HL-60 (cell line): ENCODE measurements around the gene MPP3.

Source experiments
- DNase-seq, 2 experiments: peaks; one replicate each; pipeline ENCODE4 v3.0.0-alpha.2; 2010 to 2020; ENCODE audit warnings: low read depth in 1 of 2, low spot score in 1 of 2
- H3K27ac ChIP-seq: fragments of 250-450 bp; sonication (Bioruptor Pico); replicated peaks from 2 replicates; pipeline ENCODE4 v1.5.1; 2020; ENCODE audit warnings: mild to moderate bottlenecking, moderate library complexity
- H3K27me3 ChIP-seq: fragments of 250-450 bp; sonication (Bioruptor Pico); 2 replicates; pipeline ENCODE4 v1.5.1; 2021; ENCODE audit warnings: mild to moderate bottlenecking, moderate library complexity; ENCODE audit not compliant: insufficient read depth, poor library complexity, severe bottlenecking
- H3K4me3 ChIP-seq: replicated peaks from 2 replicates; pipeline ENCODE4 v1.5.1; 2011; ENCODE audit warnings: mild to moderate bottlenecking, control low read depth, low read length; ENCODE audit not compliant: insufficient read depth
- CTCF ChIP-seq: IDR thresholded peaks from one replicate; pipeline ENCODE4 v1.5.1; 2011; ENCODE audit warnings: low read length, control low read depth, inconsistent platforms; ENCODE audit not compliant: insufficient read depth
- GABPA ChIP-seq: IDR thresholded peaks from 2 replicates; pipeline ENCODE4 v1.6.1; 2012; ENCODE audit warnings: low read depth
- POLR2AphosphoS5 ChIP-seq: IDR thresholded peaks from 2 replicates; pipeline ENCODE4 v1.6.1; 2012; ENCODE audit warnings: low read depth
- REST ChIP-seq: IDR thresholded peaks from 2 replicates; pipeline ENCODE4 v1.6.1; 2012; ENCODE audit warnings: low read depth; ENCODE audit not compliant: insufficient replicate concordance
- SPI1 ChIP-seq: IDR thresholded peaks from 2 replicates; pipeline ENCODE4 v1.6.1; 2012; ENCODE audit warnings: low read depth, mild to moderate bottlenecking, borderline replicate concordance

MPP3 gene

GRCh38 chr17:43877031-43877430 lies 44.1 kb upstream of the MPP3 start:
- H3K4me3 ChIP-seq, result no peak overlapping the region
- DNase-seq, result no peak
- TF ChIP-seq GABPA (no peak), CTCF (no peak), REST (no peak), SPI1 (no peak), POLR2AphosphoS5 (no peak)
- H3K27ac ChIP-seq, result no peak overlapping the region
- H3K27me3 ChIP-seq, result peaks cover 5% of the 10 kb centered on the region

DNA sequence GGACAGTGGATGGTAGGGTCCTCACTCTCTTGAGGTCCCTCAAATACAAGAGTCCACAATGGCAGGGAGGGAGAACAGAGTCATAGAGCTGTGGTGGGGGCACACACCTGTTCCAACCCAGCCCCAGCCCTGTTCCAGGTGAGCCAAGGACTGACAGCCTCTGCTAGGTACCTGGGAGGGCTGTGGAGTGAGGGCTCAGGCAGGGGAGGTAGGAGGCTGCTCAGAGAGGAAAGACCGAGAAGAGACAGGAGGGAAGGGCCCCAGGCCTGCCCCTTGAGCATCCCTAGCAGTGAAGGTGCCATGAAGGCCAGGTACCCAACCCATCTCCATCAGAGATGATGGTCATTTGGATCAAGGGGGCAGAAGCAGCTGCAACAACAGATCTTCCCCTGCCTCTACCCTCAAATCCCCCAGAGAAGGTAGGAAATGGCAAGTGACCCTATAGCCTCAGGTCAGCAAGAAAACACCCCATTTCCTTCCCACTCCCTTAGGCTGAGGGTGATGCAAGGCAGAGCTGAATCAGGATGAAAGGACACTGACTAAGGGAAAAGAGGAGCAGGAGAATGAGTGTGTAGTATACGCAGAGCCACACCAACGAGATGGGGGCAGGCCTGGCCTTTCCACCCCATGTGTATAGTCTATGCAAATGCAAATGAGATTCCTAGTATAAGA lies 42.7 kb upstream of the MPP3 start:
- no peak overlapping the region for H3K27ac ChIP-seq
- peaks cover 5% of the 10 kb centered on the region for H3K27me3 ChIP-seq
- no peak overlapping the region for H3K4me3 ChIP-seq
- no peak for DNase-seq
- TF ChIP-seq REST, result no peak
- no peak for TF ChIP-seq POLR2AphosphoS5
- no peak for TF ChIP-seq CTCF
- no peak for TF ChIP-seq GABPA
- TF ChIP-seq SPI1, result no peak

DNA sequence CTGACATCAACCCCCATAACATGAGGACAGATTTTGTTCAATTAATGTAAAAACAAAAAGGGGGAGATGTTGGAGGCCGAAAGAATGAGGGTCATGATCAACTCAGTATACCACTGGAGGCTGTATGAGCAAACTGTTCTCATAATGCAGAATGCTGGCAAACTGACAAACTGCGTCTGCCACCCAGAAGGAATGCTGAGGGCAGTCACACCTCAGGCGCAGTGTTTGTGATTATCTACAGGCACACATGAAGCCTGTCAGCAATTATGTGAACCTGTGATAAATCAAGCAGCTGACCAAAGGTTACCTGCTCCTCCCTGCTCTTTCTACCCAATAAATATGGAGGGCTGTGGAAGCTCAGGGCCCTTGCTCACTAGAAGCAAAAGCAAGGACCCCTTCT lies 41.3 kb upstream of the MPP3 start:
- Histone ChIP-seq H3K27me3 (peaks cover 5% of the 10 kb centered on the region), H3K4me3 (no peak overlapping the region), H3K27ac (no peak overlapping the region)
- no peak for TF ChIP-seq CTCF
- TF ChIP-seq SPI1, result no peak
- no peak for TF ChIP-seq POLR2AphosphoS5
- no peak for TF ChIP-seq REST
- TF ChIP-seq GABPA, result no peak
- no peak for DNase-seq
